Activated CD8-positive, alpha-beta memory T cell treated with anti-CD3 and anti-CD28 coated beads for 24 hours (primary cell): ENCODE measurements around the gene PARG.
"Not testable (repeated sequence)": the region's sequence is repeated elsewhere in the genome, so short reads cannot be mapped to it uniquely, and the experiment has no call there.

ENCODE experiments used
- DNase-seq: peaks from one replicate; pipeline ENCODE4 v3.0.0-alpha.2; 2020

Gene PARG

DNA sequence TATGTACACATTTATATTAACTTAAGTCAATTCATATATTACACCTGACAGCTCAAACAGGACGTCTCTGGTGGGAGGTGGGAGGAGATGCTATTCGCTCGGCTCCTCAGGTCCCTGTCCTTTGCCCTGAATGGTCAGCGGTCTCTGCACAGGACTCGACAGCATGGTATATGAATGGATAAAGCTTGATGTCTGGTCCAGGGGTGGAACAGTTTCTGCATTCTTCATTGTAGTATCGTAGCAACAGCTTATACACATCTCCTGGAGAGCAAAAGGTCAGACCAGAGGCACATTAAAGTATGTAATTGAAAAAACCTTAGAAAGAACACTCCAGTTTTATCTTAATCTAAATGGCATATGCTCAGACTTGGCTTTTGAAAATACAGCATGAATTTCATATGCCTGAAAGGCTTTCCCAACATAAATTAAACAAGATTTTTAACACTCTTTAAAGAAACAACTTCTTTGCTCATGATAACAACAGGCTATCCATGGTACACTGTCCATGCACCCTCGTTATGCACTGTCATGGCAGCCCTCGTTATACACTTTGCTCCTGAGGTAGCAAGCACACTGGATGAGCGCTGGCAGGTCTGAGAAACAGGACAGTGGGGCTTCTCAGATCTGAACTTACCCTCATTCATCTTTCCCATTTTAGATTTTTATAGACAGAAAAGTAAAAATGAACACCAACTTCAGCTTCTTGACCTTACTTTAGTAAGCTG, 122.4 kb downstream of the PARG start:
- DNase-seq, result no peak

- DNase-seq, result no peak
Observed at GRCh38 chr10:49817845-49818244, 124.0 kb downstream of the PARG start.

- no peak for DNase-seq
Observed at GRCh38 chr10:49803988-49804387, 137.8 kb downstream of the PARG start.

- no peak for DNase-seq
Observed at GRCh38 chr10:49798275-49798674, 143.6 kb downstream of the PARG start.

DNA sequence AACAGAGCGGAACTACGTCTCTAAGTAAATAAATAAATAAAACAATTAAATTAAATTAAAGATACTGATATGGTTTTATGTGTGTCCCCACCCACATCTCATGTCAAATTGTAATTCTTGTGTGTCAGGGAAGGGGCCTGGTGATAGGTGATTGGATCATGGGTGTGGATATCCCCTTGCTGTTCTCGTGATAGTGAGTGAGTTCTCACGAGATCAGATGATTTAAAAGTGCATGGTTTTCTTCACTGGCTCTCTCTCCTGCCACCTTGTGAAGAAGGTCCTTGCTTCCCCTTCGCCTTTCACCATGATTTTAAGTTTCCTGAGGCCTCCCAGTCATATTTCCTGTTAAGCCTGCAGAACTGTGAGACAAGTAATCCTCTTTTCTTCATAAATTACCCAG, 150.7 kb downstream of the PARG start:
- no peak for DNase-seq

DNA sequence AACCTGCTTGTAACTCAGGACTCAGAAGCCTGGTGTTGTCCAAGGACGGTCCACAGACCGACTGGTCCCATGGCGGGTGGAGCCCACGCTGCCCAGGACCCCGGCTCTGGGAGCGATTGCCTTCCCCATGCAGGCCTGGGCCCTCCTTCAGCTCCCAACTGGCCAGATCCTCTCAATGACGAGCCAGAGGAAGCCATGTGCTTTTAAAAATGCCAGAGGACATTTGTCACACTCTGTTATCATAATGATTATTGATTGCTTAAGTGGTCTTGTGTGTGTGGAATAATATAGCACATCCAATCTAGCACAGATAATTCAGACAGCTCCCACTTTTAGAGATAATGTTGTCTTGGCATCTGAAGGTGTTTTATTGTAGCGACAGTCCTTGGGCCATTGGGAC, 157.1 kb downstream of the PARG start:
- DNase-seq, result no peak

GRCh38 chr10:49783645-49784044, 158.2 kb downstream of the PARG start:
- no peak for DNase-seq

- DNase-seq, result no peak
Observed at GRCh38 chr10:49781247-49781646, 160.6 kb downstream of the PARG start.

GRCh38 chr10:49778197-49778596, 163.6 kb downstream of the PARG start:
- no peak for DNase-seq

- no peak for DNase-seq
Observed at GRCh38 chr10:49776851-49777250, 165.0 kb downstream of the PARG start.

- no peak for DNase-seq
Observed at GRCh38 chr10:49775014-49775413, 166.8 kb downstream of the PARG start.

DNA sequence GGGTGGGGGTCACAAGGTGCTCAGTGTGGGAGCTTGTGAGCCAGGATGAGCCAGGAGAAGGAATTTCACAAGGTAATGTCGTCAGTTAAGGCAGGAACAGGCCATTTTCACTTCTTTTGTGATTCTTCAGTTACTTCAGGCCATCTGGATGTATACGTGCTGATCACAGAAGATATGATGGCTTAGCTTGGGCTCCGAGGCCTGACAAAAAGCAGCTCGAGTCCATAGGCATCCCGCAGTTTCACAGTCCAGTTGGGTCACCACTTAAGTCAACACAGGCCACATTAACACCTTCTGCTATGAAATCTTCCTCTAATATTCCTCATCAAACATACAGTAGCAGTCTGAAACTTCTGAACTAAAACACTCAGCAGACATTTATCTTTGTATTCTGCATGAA, 168.9 kb downstream of the PARG start:
- not testable (repeated sequence) for DNase-seq

GRCh38 chr10:49771046-49771445, 170.8 kb downstream of the PARG start:
- DNase-seq, result not testable (repeated sequence)

- no peak for DNase-seq
Observed at GRCh38 chr10:49769692-49770091, 172.1 kb downstream of the PARG start.

- DNase-seq, result no peak
Observed at GRCh38 chr10:49768731-49769130, 173.1 kb downstream of the PARG start.

DNA sequence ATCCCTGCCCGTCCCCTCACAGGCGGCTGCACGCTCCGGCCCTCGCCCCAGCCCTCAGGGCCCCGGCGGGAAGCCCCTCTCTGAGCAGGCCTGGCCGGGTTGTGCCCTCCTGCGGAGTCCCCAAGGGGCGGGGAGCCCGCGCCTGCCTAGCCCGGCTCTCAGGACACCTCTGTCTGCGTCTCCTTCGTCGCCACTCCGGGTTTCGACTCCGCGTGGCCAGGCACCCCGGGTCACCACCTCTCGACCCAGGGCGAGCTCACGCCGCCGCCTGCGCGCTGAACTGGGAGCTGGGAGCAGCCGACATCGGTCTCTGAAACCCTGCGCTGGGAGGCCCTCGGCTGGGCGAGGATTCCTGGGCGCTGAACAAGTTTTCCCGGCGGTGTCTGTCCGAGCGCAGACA, 173.5 kb downstream of the PARG start:
- DNase-seq, result no peak
